GM21786 (cell line): ENCODE measurements around the gene BBS9.

Source experiments
- ATAC-seq: cut with Tn5 transposase; IDR thresholded peaks from one replicate; pipeline ENCODE4 v1.9.1; 2021; ENCODE audit not compliant: unreplicated experiment

Gene BBS9

DNA sequence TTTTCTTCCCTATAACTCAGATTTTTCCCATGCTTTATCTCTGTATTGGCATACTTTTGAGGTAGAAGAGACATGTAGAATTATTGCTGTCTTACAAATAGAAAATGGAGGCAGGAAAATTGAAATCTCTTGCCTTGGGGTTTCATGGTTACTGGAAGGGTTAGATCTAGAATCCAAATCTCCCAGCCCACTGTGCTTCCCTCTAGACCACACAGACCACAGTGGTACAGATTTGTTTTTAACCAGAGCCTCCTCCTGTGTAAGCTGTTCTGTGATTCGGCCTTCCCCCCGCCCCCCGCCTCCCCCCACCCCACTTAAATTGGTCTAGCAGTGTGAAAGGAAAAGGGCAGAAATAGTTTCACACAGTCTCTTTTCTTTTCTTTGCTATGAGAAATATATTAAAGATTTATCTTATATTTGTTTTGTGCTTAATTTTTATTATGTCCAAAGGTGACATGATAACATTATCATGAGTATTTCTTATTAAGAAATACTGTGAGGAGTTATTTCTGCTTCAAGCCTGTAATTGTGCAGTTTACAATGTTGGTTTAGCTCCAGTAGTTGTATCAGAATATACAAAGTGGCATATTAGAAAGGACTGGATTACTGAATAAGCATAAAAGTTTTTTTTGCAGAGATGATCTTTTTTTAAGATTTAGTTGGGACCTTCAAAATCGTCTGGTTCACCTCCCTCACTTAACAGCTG, 407.2 kb downstream of the BBS9 start:
- ATAC-seq = no peak

DNA sequence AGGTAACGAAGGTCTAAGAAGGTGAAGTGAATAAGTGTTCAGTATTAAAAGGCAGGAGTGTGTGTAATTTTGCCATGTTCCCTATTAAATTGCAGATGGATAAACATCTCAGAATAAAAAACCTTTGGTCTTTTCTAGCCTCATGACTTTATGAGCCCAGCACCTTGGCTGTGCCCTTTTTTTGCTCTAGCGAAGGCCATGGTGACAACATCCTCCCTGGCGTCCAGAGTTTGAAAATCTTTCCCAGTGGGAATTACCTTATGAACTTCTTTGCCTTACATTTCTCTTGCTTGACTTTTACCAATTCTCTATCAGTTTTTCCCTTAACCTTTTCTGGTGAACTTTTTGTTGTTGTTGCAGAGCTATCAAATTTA, 407.7 kb downstream of the BBS9 start:
- no peak for ATAC-seq

DNA sequence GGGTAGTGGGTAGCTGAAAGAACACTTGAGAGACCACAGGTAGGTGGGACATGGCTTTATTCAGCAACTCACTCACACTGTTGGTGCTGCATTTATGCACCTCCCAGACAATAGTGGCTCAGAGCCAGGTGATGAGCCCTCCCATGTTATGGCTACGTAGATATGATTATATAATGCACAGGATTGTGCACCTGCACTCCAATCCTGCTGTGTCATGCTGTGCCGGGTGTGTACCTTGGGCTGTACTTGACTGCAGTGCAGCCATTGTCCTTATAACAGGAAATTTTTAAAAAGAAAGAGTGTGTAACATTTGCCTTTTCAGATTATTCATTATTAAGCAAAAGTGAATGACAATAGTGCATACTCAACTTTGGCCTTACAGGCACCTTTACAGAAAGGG, 409.8 kb downstream of the BBS9 start:
- no peak for ATAC-seq

DNA sequence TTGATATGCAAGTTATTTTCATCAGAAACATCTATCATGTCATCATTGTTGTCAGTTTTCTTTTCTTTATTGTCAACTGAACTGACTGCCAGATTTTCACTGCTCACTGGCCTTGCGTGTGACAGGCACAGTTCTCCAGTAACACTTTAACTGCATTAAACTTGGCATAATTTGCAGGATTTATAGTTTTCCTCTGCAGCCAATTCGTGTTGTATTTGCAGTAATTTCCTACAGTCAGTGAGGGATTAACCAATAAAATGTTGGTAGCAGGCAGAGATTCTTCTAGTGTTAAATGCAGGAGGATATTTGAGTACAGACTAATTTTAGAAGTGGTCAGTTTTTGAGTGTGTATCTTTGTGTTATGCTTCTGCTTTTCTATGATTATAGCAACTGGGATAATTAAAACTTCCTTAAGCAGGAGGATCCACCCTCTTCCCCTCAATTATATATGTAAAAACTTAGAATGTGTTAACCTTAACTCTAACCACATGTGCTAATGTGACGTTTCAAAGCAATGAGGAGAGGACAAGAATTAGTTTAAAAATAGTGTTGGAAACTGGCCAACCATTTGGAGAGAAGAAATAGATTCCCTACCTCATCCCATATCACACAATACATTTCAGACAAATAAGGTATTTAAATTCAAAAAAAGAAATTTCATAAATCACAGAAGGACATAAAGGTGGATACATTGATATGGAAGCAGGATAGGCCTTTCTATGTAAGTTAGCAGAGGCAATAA, 410.5 kb downstream of the BBS9 start:
- no peak for ATAC-seq

DNA sequence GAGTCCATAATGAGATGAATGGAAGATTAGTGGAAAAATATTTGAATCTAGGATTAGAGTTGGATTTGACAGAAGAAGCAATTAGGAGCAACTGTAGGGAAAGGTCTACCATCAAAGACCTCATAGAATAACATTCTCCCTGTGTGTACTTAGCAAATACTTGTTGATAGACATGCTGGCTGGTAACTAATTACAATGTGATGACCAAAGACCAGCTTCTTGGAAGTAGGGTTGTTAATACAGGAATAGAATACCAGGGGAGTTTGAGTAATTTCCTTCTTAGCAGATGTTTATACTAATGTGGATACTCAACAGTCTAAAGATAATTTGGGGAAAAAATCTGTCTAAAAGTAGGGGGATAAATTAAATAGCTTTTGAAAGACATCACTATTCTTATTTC, 418.5 kb downstream of the BBS9 start:
- no peak for ATAC-seq

DNA sequence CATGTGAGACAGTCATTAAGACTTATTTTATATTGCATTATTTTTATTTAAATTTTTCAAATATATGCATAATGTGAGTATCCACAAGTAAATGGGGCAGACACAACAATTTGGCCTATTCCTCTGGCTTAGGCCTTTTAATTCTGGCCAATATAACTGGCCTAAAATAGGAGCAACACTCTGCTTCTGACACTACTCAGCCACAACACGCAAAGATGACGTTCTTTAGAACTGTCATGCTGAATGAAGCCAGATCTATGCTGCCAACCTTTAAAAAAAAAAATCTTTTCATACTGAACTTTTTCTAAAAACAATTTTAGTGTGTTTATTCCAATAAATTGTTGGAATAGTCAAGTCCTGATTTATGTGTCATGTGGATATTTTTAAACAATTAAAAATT, 421.0 kb downstream of the BBS9 start:
- no peak for ATAC-seq

DNA sequence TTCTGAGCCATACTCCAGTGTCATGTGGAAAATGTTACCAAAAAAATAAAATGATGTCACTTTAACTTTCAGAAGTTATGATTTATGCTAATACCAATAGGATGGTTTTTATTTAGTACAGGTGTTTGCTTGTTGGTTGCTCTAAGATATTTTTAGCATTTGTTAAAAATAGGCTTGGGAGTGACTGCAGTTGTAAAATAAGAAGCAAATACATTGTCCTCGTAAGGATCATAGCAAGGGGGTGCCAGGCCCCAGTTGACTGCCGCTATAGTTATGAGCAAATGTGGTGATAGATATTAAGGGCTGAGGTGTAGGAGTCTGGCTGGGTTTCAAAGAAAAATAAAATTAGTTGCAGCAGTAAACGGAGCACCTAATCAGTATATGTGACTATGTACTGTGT, 421.6 kb downstream of the BBS9 start:
- no peak for ATAC-seq

DNA sequence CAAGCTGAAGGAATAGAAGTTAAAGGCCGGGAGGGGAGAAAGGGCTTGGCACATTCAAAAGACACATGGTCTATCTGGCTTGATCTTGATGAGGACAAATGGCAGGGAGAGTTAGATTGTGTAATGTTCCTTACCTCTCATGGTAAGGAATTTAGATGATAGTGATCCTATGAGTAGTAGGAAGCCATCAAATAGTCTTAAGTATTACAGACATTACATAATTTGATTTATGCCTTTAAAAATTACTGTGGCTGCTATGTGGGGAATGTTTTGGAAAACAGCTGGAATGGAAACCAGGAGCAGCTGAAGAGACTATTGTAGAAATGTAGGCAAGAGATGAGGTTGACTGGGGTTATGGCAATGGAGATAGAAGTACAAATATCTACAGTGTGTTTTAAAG, 424.7 kb downstream of the BBS9 start:
- no peak for ATAC-seq

DNA sequence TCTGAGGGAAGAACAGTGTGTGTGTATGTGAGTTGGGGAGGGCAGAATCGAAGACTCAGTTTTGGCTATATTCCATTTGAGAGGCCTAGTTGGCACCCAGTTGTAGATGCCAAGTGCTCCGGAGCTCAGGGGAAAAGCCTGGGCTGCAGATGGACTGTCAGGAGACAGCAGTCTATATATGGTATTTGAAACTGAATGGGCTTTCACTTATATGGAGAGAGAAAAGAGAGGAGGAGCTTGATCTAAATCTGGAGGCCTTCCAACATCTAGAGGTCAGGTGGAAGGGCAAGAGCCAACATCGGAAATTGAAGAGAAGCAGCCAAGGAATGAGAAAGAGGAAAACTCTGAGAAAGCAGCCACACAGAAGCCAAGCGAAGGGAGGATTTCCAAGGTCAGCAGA, 425.2 kb downstream of the BBS9 start:
- ATAC-seq = no peak

DNA sequence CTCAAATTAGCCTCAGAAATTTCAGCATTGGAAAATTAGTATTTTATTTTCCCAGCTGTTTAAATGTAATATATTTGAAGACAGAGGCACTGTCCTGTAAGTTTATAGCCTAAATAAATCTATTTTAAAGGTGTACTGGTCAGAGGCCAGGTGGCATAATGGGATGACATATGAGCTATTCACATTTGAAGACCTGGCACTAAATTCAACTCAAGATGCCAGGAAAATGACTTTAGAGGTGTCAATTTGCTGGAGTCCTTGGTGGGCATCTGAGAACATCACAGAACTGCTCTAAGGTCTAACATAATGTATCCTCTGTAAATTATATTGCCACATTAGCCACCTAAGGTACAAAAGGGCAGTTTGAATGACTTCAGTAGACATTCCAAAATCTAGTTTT, 427.1 kb downstream of the BBS9 start:
- ATAC-seq = no peak

DNA sequence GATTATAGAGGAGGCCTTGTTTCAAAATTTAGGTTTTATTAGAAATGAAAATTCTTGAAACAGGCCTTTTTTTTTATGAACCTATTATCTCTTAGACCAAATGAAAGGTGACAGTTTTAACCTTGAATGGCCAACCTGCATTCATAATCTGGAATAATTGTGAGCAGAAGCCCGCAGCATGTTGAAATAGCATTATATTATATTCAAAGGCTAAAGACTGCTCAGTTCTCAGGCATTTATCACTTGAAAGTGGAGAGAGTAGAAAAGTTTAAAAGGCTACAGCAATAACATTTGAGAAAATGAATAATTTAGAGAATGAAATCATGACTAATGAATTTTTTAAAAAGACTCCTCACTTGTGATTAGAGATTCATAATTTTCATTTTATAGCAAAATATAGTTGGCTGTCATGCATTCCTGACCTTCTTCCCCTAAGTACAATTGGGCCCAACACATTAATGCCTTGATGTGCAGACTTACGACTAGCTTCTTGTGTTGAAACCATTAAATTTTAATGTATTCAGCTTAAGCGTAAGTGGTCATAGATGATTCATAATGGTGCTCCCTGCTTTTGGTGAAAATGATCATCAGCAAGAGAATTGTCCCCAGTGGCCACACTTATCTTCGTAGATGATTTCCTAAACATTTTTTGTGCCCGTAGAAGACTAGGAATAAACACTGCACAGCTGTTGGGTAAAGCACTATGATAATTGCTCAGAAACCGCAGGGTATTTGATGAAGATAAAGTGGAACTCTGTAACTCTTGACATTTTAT, 429.4 kb downstream of the BBS9 start:
- ATAC-seq = no peak

DNA sequence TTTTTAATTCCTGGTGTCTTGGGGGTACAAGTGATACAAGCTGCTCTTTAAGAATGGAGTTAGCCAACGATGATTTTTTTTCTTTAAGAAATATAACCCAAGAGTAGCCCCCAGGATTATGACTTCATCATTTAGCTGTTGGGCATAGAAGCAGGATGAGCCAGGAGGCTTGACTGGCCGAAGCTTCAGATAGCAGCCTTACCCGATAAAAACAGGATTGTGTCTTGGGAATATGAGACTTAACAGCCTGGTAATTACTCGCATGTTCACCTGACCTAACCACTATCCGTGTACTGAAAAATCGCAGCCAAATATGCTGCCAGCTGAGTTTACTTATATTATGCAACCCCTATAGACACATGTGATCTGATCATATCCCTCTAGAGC, 430.0 kb downstream of the BBS9 start:
- no peak for ATAC-seq

DNA sequence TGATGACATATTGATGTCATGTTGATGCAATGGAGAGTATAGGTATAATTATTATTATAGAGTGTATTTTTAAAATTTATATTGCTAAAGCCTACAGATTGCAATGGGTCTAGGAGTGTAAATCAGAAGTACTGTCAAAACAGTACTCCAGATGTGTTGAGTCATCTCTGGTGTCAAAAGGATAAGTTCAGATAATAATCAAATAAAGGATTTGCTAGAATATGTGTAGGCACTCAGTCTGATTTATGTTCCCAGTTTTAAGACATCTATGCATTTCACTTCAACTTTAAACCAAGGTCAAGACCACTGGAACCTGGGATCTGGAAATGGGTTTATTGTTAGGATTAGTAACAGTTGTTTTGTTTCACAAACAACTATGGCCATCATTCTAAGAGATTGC, 433.6 kb downstream of the BBS9 start:
- no peak for ATAC-seq

DNA sequence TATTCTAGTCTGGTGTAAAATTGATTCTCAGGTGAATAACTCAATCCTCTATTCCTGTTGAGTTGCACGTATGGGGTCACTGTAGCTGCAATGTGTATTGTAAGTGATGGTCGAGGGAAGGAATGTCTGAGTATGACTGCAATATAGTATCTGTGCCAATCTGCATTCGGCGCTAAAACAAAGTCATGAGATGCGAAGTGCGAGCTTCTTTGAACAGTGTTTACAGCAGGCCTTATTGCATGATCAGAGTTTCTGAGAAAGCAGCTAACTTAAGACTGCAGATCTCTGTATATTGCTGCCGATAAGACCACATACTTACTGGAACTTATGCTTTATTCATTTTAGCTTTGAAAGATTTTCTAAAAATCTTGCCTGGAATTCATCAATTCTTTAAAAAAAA, 434.3 kb downstream of the BBS9 start:
- no peak for ATAC-seq

DNA sequence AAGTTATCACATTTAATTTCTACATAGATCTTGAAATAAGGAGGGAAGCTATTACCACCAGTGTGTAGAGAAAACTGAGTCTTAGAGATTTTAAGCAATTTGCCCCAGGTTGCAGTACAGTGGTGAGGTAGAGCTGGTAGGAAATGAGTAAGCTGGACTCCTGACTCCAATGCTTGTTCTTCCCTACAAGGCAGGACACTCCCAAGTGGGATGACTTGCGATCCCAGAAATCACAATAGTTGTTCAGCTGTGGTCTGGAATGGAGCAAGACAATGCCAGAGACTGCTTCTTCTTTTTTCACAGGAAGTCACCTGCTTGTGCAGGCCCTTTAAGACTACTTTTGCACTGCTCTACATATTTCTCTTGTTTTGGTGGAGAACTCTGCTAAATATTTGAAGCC, 448.8 kb downstream of the BBS9 start:
- no peak for ATAC-seq

DNA sequence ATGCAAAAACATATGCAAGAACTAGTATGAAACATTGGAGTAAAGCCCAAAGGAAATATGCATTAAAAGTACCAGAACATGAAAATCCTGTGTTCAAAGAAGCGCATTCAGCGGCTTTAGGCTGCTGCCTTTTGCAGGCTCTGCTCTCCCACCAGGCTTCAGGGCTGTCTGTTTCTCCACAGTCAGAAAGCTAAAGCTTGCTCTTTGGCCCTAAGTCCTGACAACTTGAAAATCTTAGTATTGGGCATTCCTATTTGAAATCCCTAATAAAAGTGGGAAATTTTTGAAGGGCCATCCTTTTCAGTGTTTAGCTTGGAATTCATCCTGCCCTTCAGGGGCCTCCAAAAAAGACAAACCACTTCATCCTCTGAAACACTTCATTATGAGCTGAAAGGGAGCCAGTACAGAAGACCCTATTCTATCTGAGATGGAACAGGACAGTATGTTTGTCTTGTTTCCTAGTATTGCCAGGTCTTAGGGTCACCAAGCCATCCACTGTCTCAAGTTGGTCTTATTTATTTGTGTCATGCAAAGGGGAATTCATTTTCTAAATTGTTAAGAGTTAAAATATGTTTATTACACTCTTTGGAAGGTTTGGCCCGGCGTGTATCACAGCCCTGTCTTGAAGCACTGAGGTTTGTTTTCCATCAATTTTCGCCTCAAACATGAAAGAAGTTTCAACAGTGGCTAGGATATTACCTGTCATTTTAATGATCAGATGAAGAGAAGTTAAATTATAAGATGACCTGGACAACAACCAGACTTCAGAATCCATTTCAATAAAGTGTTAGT, 449.7 kb downstream of the BBS9 start:
- ATAC-seq = no peak

DNA sequence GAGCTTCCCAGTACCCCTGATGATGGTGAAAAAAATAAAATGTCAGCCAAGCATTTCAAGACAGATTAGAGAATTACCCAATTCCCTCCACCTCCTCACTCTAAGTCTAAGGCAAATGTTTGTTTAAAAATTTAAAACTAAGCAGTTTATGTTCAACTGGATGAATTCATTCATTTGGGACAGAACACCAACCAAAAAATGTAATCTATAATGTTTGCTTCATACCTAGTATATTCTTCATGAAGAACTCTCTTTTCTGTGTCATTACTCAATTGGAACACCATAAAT, 450.3 kb downstream of the BBS9 start:
- ATAC-seq = no peak

DNA sequence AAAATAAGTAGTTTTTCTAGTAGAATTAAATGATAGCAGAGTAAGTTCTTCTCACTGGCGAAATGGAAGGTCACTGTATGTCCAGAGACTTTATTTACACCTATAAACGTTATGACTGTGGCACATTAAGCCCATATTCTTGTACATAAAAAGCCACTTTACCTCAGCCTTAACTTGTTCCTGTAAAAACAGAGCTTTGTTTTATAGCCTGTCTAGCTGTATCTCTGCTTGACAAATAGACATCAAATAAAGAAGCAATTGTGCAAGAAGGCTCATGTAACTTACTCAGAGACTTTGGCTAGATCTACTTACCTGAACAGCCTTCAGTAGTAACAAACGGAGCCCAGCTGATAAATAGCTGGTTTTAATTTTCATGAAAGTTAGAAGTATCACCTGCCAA, 451.9 kb downstream of the BBS9 start:
- no peak for ATAC-seq

DNA sequence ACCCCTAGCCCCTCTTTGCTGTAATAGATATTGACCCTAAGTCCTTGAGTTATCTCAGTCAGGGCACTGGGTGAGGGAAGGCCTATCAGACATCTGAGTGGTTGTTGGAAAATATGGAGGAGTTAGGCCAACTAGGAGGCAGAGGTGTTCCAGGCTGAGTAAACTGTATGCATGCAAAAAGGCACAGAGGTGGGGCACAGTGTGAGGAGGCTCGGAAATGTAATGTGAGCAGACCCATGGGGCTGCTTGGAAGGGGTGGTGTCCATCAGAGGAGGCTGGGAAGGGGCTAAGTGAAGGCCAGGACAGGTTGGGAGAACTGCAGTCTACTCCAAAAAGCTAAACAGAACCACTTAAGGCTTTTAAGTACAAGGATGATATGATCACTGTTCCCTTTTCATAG, 452.7 kb downstream of the BBS9 start:
- ATAC-seq = no peak

DNA sequence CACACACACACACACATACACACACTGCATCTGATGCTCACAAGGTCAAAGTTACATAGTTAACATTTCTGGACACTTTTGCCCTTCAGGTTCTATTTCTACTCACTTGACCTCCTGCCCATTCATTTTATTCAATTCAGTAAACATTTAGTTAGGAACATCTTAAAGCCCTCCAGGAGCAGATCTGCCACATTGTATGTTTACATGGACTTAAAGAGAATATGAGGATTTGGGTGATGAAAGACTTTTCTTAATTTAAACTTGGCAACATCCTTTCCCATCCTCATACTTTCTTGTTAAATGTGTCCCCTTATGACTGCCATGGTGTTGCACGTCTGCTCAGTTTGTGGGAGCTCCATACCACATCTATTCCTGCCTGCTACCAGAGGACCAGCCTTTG, 453.2 kb downstream of the BBS9 start:
- ATAC-seq = no peak

DNA sequence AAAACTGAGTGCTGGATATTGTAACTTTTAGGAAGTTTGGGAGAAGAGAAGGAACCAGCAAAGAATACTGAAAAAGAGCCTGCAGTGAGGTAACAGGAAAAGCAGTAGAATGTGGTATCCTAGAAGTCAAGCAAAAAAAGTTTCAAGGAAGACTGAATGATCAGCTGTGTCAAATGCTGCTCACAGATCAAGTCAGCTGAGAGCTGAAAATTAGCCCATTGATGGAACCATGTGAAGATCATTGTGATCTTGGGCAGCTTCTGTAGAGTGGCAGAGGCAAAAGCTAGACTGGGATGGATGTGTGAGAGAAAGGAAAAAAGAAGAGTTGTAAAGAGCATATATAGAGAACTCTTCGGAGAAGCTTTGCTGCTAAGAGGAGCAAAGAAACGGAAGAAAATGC, 460.5 kb downstream of the BBS9 start:
- ATAC-seq = no peak

DNA sequence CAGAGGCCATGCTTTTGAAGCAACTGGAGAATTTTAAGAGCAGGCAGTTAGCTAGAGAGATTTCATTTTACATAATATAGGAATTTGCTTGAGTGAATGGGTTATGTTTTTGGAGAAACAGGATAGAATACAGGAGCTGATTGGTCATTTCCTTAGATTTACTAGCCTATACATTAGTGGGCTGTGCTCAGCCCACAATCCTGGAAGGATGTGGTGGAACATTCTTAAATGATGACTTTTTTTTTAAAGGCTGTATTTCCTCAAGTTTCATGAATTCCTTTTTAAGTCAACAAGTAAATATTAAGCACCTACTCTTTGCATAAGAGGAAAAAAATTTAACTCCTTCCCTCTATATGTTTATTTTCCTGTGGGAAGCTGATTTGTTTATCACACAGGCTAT, 461.6 kb downstream of the BBS9 start:
- no peak for ATAC-seq
